Glutamatergic neuron (in vitro differentiated cells): ENCODE results near the gene EIF2AK3. TPM values are rescaled to one million over a fixed set of nuclear protein-coding genes. Genes with fewer than 3 reads are reported as not detected.

Source experiments
- DNase-seq: peaks from one replicate; pipeline ENCODE4 v3.0.0; 2022
- H3K27ac Mint-ChIP-seq: one replicate; pipeline ENCODE4 v1.8.0; 2020; ENCODE audit warnings: mild to moderate bottlenecking, mixed read lengths, inconsistent platforms; ENCODE audit not compliant: unreplicated experiment
- H3K27me3 Mint-ChIP-seq: one replicate; pipeline ENCODE4 v1.8.0; 2020; ENCODE audit warnings: mild to moderate bottlenecking, moderate library complexity, mixed read lengths, inconsistent platforms; ENCODE audit not compliant: unreplicated experiment
- H3K36me3 Mint-ChIP-seq: one replicate; pipeline ENCODE4 v1.8.0; 2020; ENCODE audit warnings: mild to moderate bottlenecking, mixed read lengths, inconsistent platforms; ENCODE audit not compliant: unreplicated experiment
- H3K4me1 Mint-ChIP-seq: one replicate; pipeline ENCODE4 v1.8.0; 2020; ENCODE audit warnings: mild to moderate bottlenecking, low read depth, mixed read lengths, inconsistent platforms; ENCODE audit not compliant: unreplicated experiment
- H3K4me3 Mint-ChIP-seq: one replicate; pipeline ENCODE4 v1.8.0; 2020; ENCODE audit warnings: mild to moderate bottlenecking, mixed read lengths, inconsistent platforms; ENCODE audit not compliant: unreplicated experiment
- H3K9me3 Mint-ChIP-seq: one replicate; pipeline ENCODE4 v1.8.0; 2020; ENCODE audit warnings: mild to moderate bottlenecking, moderate library complexity, mixed read lengths, inconsistent platforms; ENCODE audit not compliant: unreplicated experiment
- total RNA-seq: library from RNA; stranded (reverse); fragmentation: NEBNext Ultra II Directional; extraction: Animal tissue kit (Norgen Biotek cat#: 25700); gene quantifications from one replicate; pipeline ENCODE4 v1.2.1, GENCODE V29; 2021; ENCODE audit not compliant: unreplicated experiment
- TF ChIP-seq, protein P1 (sequence below): fragments of 200-600 bp; sonication (generic); IDR thresholded peaks from one replicate; pipeline ENCODE4 v1.5.0; 2021; ENCODE audit not compliant: partially characterized antibody, unreplicated experiment

The EIF2AK3 gene
- total RNA-seq, 1 donor from 2014 or later, result 129 TPM

DNA sequence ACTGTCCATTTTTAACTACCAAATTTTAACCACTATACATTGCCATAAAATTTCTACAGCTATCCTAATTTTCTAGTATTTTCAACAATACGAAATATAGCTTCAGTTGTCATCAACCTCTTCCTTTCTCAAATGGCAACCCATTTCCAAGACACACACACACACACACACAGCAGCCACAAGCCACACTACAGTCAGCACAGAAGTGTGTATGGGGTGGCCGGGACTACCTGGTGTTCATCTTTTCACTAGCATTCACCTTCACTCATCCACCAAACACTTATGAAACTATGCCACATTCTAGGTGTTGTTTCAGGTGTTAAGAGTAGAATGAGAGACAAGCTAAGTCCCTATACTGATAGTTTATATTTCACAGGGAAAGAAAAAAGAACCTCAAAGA lies 62.9 kb downstream of the EIF2AK3 start:
- H3K4me1 Mint-ChIP-seq, result peaks cover 13% of the 10 kb centered on the region

DNA sequence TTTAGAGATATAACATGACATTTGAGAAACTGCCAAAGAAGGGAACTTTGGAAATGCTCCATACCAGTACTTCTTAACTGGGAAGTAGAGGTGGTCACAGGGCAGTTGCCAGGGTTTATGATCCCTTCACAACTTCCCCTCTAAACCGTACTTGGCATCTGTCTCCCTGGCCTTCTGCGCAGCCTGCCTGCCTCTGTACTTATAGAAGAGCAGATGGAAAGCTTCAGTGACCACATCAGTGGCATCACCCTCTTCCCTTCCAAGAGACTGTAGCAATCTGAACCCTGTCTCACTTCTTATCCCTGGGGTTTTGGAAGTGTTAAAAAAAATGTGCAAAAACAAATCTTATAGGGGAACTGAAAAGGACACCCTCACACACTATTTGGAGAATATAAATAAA lies 64.1 kb downstream of the EIF2AK3 start:
- H3K27ac Mint-ChIP-seq, result peak overlapping the region; percentile 42
- H3K4me1 Mint-ChIP-seq, result peaks cover 13% of the 10 kb centered on the region

More for the DNA sequence above, 62.9 kb downstream of the EIF2AK3 start:
- Mint-ChIP-seq H3K4me3 (no peak overlapping the region), H3K27me3 (peaks cover 5% of the 10 kb centered on the region), H3K36me3 (no peaks in the 10 kb centered on the region), H3K27ac (no peak overlapping the region), H3K9me3 (peaks cover 8% of the 10 kb centered on the region)
- no peak for DNase-seq
- TF ChIP-seq, protein P1, sequence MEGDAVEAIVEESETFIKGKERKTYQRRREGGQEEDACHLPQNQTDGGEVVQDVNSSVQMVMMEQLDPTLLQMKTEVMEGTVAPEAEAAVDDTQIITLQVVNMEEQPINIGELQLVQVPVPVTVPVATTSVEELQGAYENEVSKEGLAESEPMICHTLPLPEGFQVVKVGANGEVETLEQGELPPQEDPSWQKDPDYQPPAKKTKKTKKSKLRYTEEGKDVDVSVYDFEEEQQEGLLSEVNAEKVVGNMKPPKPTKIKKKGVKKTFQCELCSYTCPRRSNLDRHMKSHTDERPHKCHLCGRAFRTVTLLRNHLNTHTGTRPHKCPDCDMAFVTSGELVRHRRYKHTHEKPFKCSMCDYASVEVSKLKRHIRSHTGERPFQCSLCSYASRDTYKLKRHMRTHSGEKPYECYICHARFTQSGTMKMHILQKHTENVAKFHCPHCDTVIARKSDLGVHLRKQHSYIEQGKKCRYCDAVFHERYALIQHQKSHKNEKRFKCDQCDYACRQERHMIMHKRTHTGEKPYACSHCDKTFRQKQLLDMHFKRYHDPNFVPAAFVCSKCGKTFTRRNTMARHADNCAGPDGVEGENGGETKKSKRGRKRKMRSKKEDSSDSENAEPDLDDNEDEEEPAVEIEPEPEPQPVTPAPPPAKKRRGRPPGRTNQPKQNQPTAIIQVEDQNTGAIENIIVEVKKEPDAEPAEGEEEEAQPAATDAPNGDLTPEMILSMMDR, result no peak

DNA sequence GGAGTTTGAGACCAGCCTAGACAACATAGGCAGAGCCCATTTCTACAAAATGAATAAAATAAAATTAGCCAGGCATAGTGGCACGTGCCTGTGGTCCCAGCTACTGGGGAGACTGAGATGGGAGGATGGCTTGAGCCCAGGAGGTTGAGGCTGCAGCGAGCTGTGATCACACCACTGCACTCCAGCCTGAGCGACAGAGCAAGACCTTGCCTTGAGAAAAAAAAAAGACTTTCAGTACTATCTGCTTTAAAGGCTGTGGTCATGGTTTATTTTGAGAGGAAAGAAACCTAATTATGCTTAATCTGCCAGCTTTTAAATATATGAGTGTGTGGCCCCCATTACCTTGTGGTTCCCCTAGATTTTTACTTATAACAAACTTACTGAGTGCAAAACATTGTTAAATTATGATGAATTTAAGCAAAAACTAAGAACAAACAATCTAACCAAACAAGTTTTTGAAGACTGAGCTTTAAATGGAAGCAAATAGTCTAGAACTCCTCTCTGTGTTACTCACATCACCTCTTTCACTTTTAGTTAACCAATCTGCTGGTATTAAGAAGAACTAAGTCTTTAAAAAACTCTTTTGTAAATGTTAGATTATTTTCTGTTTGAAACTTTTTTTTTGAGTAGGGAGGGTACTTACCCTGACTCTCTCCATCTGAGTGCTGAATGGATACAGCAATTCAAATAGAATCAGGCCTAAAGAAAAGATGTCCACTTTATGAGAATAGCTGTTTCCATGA lies 65.4 kb downstream of the EIF2AK3 start:
- no peak overlapping the region for H3K27ac Mint-ChIP-seq
- H3K4me1 Mint-ChIP-seq, result peaks cover 13% of the 10 kb centered on the region
- no peak for DNase-seq
- peaks cover 8% of the 10 kb centered on the region for H3K9me3 Mint-ChIP-seq
- no peaks in the 10 kb centered on the region for H3K36me3 Mint-ChIP-seq
- TF ChIP-seq, protein P1, result no peak
- peaks cover 5% of the 10 kb centered on the region for H3K27me3 Mint-ChIP-seq
- no peak overlapping the region for H3K4me3 Mint-ChIP-seq

More for the DNA sequence above, 64.1 kb downstream of the EIF2AK3 start:
- TF ChIP-seq, protein P1, result no peak
- Mint-ChIP-seq H3K9me3 (peaks cover 8% of the 10 kb centered on the region), H3K27me3 (peaks cover 5% of the 10 kb centered on the region), H3K4me3 (no peak overlapping the region), H3K36me3 (no peaks in the 10 kb centered on the region)
- peak; percentile 28 for DNase-seq

DNA sequence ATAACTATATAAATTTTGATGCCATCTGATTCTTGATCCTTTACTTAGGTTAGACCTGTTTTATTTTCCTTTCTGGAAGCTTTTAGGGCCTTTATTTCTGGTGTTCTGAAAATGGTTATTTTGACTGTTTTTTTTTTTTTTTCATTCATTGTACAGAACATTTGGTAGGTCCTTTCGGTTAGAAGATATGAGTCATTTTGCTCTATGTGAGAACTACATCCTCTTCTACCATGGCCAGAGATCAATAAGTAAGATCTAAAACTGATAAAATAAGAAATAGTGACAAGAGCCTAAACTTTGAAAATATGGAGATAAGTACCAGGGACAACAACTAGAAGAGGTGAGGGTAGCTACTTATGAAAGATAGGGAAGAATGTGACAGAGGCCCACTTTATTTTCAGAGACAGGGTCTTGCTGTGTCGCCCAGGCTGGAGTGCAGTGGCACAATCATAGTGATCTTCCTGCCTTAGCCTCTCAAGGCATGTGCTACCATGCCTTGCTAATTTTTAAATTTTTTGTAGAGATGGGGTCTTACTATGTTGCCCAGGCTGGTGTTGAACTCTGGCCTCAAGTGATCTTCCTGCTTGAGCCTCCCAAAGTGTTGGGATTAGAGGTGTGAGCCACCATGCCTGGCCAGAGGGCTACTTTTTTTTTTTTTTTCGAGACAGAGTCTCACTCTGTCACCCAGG lies 66.5 kb downstream of the EIF2AK3 start:
- Mint-ChIP-seq H3K9me3 (peaks cover 8% of the 10 kb centered on the region), H3K36me3 (peaks cover 4% of the 10 kb centered on the region), H3K4me1 (peaks cover 13% of the 10 kb centered on the region), H3K4me3 (no peak overlapping the region), H3K27me3 (peaks cover 7% of the 10 kb centered on the region), H3K27ac (no peak overlapping the region)
- DNase-seq, result no peak
- TF ChIP-seq, protein P1, result no peak

DNA sequence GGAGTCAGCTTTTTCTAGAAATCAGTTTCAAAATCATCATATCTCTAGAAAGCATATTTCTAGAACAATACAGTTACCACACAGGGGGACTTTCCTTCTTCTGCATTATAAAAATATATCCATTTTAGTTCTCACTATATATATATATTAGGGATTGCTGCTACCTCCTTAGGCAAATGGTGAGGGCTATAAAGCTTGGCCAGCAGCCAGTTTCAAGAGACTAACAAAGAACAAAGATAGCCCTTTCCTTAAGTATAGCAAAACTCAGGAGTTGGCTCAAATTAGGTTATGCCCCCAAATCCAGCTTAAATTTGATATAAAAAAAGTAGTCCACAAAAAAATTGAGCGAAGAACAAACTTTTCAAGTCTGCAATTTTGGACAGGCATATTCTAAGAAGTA lies 70.0 kb downstream of the EIF2AK3 start:
- Mint-ChIP-seq H3K4me1 (no peaks in the 10 kb centered on the region), H3K4me3 (no peak overlapping the region), H3K9me3 (peaks cover 8% of the 10 kb centered on the region), H3K27me3 (peaks cover 2% of the 10 kb centered on the region), H3K27ac (no peak overlapping the region), H3K36me3 (peaks cover 4% of the 10 kb centered on the region)
- DNase-seq, result no peak
- TF ChIP-seq, protein P1, result no peak
